OCI-LY7 (cell line): ENCODE results near the gene CDK17.

ENCODE experiments used
- CTCF ChIP-seq: fragments of 200-600 bp; sonication (generic); conservative IDR thresholded peaks from 2 replicates; pipeline ENCODE4 v1.5.1; 2014; ENCODE audit warnings: mild to moderate bottlenecking, antibody characterized with exemption, low read length, moderate library complexity, mixed read lengths
- EZH2phosphoT487 ChIP-seq: fragments of 200-600 bp; sonication (generic); IDR thresholded peaks from 2 replicates; pipeline ENCODE4 v1.6.1; 2018; ENCODE audit warnings: low read depth, borderline replicate concordance, mild to moderate bottlenecking, mixed run types, antibody characterized with exemption, low read length, moderate library complexity, mixed read lengths

- TF ChIP-seq CTCF: no peak
- no peak for TF ChIP-seq EZH2phosphoT487
These were observed 91.4 kb downstream of the CDK17 start for GRCh38 chr12:96308881-96309280.
